ENCODE results near the gene ZCCHC10. TPM values are rescaled to one million over a fixed set of nuclear protein-coding genes. Genes with fewer than 3 reads are reported as not detected.
A peak's percentile ranks its signal among the peaks of the same experiment; 100 is the strongest.

ZCCHC10 gene
- total and polyA plus RNA-seq, 9 of the 15 experiments (the other 6 are each of a cell fraction or from before 2014, with no cell fraction given), result 11.9 to 146 (median 51.8) TPM

- TF ChIP-seq ID3 (CRISPR knock-in tag; IDR thresholded peaks at IDR 0.05) (no peak), ID3 (tag; IDR thresholded peaks at IDR 0.05) (no peak), ZNF589 (CRISPR knock-in tag; IDR thresholded peaks at IDR 0.05; ENCODE audit: low read depth) (no peak), ZFP36 (IDR thresholded peaks at IDR 0.05; ENCODE audit: low read depth, low read length, partially characterized antibody) (no peak), RAD51 (IDR thresholded peaks at IDR 0.05; ENCODE audit: borderline replicate concordance, low read depth) (peak; percentile 66; the same call in 1 of the 2 replicates), HDAC1 (IDR thresholded peaks at IDR 0.05) (peak in 1 of 2 experiments; percentile 80; a peak in 2 of 4 replicates), MAFF (IDR thresholded peaks at IDR 0.05; ENCODE audit: low read length) (no peak), AFF1 (IDR thresholded peaks at IDR 0.05; ENCODE audit: low read depth in 1 of 2, partially characterized antibody in 2 of 2) (peak in 1 of 2 experiments; percentile 12), ETV1 (tag; conservative IDR thresholded peaks at IDR 0.05; ENCODE audit: low read depth) (peak; percentile 89), HDGF (IDR thresholded peaks at IDR 0.05) (no peak), CCAR2 (IDR thresholded peaks at IDR 0.05; ENCODE audit: low read depth, low read length) (no peak), NR4A1 (CRISPR knock-in tag; IDR thresholded peaks at IDR 0.05) (no peak), NR4A1 (tag; IDR thresholded peaks at IDR 0.05) (no peak), NFE2L1 (tag; IDR thresholded peaks at IDR 0.05; ENCODE audit: borderline replicate concordance, low read depth) (no peak), ARID3A (IDR thresholded peaks at IDR 0.05; ENCODE audit: borderline replicate concordance, low read depth, low read length) (no peak), SMARCB1 (IDR thresholded peaks at IDR 0.05; ENCODE audit: insufficient read length, low read depth) (no peak), MBD1 (CRISPR knock-in tag; IDR thresholded peaks at IDR 0.05) (no peak), EP300 (IDR thresholded peaks at IDR 0.05; ENCODE audit: low read length) (no peak), ZBTB7A (IDR thresholded peaks at IDR 0.05; ENCODE audit: borderline replicate concordance, control insufficient read depth, low read depth, low read length) (peak; percentile 44; the same call in 1 of the 2 replicates), MED1 (CRISPR knock-in tag; IDR thresholded peaks at IDR 0.05; ENCODE audit: borderline replicate concordance) (peak; percentile 72; the same call in 1 of the 2 replicates)
Observed at GRCh38 chr5:133052317-133053175, 26.2 kb upstream of the ZCCHC10 start (continued).
